HepG2 (cell line): ENCODE data around the gene CD7. TPM values are rescaled to one million over a fixed set of nuclear protein-coding genes. Genes with fewer than 3 reads are reported as not detected.

Experiments used
- EZH2 ChIP-seq: conservative IDR thresholded peaks from 2 replicates; pipeline ENCODE4 v1.6.1; 2012; ENCODE audit warnings: mild to moderate bottlenecking, low read depth, low read length, moderate library complexity
- HOXA7 ChIP-seq: sonication (generic); formaldehyde crosslinking; IDR thresholded peaks from 2 replicates; pipeline ENCODE4 v1.8.1; 2022; ENCODE audit warnings: mild to moderate bottlenecking, missing genetic modification reagents, moderate library complexity
- ISX ChIP-seq: sonication (generic); formaldehyde crosslinking; conservative IDR thresholded peaks from 2 replicates; pipeline ENCODE4 v1.5.0; 2020; ENCODE audit warnings: missing genetic modification reagents
- MYC ChIP-seq: sonication (generic); formaldehyde crosslinking; IDR thresholded peaks from 2 replicates; pipeline ENCODE4 v1.9.0; 2021; ENCODE audit warnings: missing genetic modification reagents, borderline replicate concordance
- POLR2G ChIP-seq: fragments of 200-400 bp; formaldehyde crosslinking; IDR thresholded peaks from 2 replicates; pipeline ENCODE4 v1.6.1; 2018; ENCODE audit warnings: mild to moderate bottlenecking, low read depth, low read length, moderate library complexity
- RARA ChIP-seq: IDR thresholded peaks from 2 replicates; pipeline ENCODE4 v1.6.1; 2016; ENCODE audit warnings: missing genetic modification reagents, missing compliant biosample characterization
- ZNF143 ChIP-seq: sonication (generic); formaldehyde crosslinking; IDR thresholded peaks from 2 replicates; pipeline ENCODE4 v1.4.0; 2020; ENCODE audit warnings: missing genetic modification reagents
- ZNF350 ChIP-seq: sonication (generic); formaldehyde crosslinking; IDR thresholded peaks from 2 replicates; pipeline ENCODE4 v1.4.0; 2020; ENCODE audit warnings: mild to moderate bottlenecking, low read depth, missing genetic modification reagents, borderline replicate concordance
- ZNF619 ChIP-seq: sonication (generic); formaldehyde crosslinking; IDR thresholded peaks from 2 replicates; pipeline ENCODE4 v1.4.0; 2020; ENCODE audit warnings: mild to moderate bottlenecking, missing genetic modification reagents
- ZNF644 ChIP-seq: IDR thresholded peaks from 2 replicates; pipeline ENCODE4 v1.6.1; 2016; ENCODE audit warnings: low read depth
- ZNF746 ChIP-seq: sonication (generic); formaldehyde crosslinking; IDR thresholded peaks from 2 replicates; pipeline ENCODE4 v1.8.0; 2022; ENCODE audit warnings: mild to moderate bottlenecking, missing genetic modification reagents
- ZNF782 ChIP-seq: sonication (generic); formaldehyde crosslinking; IDR thresholded peaks from 2 replicates; pipeline ENCODE4 v1.4.0; 2020; ENCODE audit warnings: missing genetic modification reagents, mild to moderate bottlenecking, borderline replicate concordance
- polyA plus RNA-seq, 8 experiments: library from polyadenylated mRNA; depleted of rRNA in 3 of 8; stranded (reverse) in 7 of 8; unstranded in 1 of 8; fragments of >200 nt; fragmentation: Illumina TruSeq in 4 of 8; extraction: Trizol in 4 of 8; gene quantifications; 2 replicates each; pipeline versions ENCODE4 v1.2.1 to v1.2.3, GENCODE V29; 2011 to 2016; ENCODE audit warnings: low read depth in 4 of 8, missing spikeins in 1 of 8, mixed read lengths in 1 of 8; ENCODE audit not compliant: insufficient read depth in 1 of 8
- total RNA-seq, 5 experiments: library from RNA; depleted of rRNA; stranded (reverse); fragments of >200 nt; fragmentation: Illumina TruSeq; extraction: Trizol; gene quantifications; 2 replicates each; pipeline ENCODE4 v1.2.3, GENCODE V29; 2016; ENCODE audit warnings: low read depth in 1 of 5
- TF ChIP-seq, protein P1 (sequence below): sonication (generic); formaldehyde crosslinking; IDR thresholded peaks from 2 replicates; pipeline ENCODE4 v1.8.1; 2023; ENCODE audit warnings: mild to moderate bottlenecking, missing genetic modification reagents
- TF ChIP-seq, protein P2 (sequence below): IDR thresholded peaks from 2 replicates; pipeline ENCODE4 v1.6.1; 2016; ENCODE audit warnings: low read depth, control low read depth
- TF ChIP-seq, protein P3 (sequence below): sonication (generic); formaldehyde crosslinking; IDR thresholded peaks from 2 replicates; pipeline ENCODE4 v1.9.0; 2021; ENCODE audit warnings: missing genetic modification reagents, mild to moderate bottlenecking, borderline replicate concordance
- TF ChIP-seq, protein P4 (sequence below): sonication (generic); formaldehyde crosslinking; IDR thresholded peaks from 2 replicates; pipeline ENCODE4 v1.4.0; 2020; ENCODE audit warnings: missing genetic modification reagents
- TF ChIP-seq, protein P5 (sequence below): sonication (generic); formaldehyde crosslinking; IDR thresholded peaks from 2 replicates; pipeline ENCODE4 v1.4.0; 2020; ENCODE audit warnings: mild to moderate bottlenecking, missing genetic modification reagents, borderline replicate concordance
- TF ChIP-seq, protein P6 (sequence below): conservative IDR thresholded peaks from 2 replicates; pipeline ENCODE4 v1.6.1; 2018; ENCODE audit warnings: missing genetic modification reagents

Gene CD7
- total and polyA plus RNA-seq, 2 of the 13 experiments (the other 11 are each of a cell fraction or from before 2014, with no cell fraction given): 67.6 to 76.4 TPM

DNA sequence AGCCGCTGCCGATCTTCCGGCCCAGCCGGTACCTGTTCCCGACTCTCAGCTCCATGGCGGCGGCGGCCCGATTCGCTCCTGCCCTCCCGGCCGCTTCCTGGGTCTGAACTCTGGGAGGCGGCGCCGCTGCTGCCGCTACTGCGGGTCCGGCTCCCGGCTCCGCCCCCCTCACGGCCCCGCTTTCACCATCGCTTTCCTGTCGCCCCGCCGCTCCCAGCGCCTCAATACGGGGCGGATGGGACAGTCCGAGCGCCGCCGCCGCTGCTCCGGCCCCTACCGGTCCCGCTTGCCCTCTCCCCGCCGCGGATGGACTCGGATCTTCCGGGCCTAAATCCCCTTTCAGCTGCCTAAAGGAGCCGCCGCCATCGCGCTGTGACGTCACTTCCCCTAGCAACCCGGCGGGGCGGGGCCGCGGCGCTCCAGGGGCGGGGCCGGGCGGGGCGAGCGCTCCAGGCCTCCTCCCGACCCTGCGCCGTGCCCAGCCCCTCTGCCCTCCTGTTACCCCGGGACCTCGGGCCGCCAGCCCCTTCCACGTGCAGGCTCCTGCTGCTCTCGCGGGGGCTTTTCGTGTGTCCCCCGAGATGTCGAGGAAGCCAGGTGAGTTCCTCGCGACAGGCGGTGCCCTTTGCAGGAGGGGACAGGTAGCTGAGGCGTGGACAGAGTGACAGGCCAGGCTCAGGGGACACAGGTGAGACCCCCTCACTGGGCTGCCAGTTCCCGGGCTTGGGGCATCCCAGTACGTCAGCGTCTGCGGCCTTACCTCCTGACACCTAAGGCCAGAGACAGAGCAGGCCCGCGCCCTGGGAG is 43.9 kb downstream of the CD7 start, which contains the start of gene CSNK1D (continued):
- TF ChIP-seq, protein P1, sequence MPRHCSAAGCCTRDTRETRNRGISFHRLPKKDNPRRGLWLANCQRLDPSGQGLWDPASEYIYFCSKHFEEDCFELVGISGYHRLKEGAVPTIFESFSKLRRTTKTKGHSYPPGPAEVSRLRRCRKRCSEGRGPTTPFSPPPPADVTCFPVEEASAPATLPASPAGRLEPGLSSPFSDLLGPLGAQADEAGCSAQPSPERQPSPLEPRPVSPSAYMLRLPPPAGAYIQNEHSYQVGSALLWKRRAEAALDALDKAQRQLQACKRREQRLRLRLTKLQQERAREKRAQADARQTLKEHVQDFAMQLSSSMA (CRISPR knock-in tag): peak; percentile 85; the same call in 1 of the 2 replicates
- TF ChIP-seq ZNF644 (no peak), ZNF350 (CRISPR knock-in tag) (peak; percentile 94; the same call in 1 of the 2 replicates), ISX (CRISPR knock-in tag) (0 out of 2 replicates have a peak, but pooled peaks have one; percentile 50), MYC (CRISPR knock-in tag) (peak; percentile 92; the same call in 1 of the 2 replicates), ZNF143 (CRISPR knock-in tag) (peak; percentile 48; the same call in 1 of the 2 replicates), ZNF746 (CRISPR knock-in tag) (peak; percentile 91), ZNF619 (CRISPR knock-in tag) (peak; percentile 63; the same call in 1 of the 2 replicates), EZH2 (no peak), RARA (CRISPR knock-in tag) (peak; percentile 62), POLR2G (peak; percentile 95), HOXA7 (CRISPR knock-in tag) (no peak), ZNF782 (CRISPR knock-in tag) (peak; percentile 83; the same call in 1 of the 2 replicates)
- TF ChIP-seq, protein P2, sequence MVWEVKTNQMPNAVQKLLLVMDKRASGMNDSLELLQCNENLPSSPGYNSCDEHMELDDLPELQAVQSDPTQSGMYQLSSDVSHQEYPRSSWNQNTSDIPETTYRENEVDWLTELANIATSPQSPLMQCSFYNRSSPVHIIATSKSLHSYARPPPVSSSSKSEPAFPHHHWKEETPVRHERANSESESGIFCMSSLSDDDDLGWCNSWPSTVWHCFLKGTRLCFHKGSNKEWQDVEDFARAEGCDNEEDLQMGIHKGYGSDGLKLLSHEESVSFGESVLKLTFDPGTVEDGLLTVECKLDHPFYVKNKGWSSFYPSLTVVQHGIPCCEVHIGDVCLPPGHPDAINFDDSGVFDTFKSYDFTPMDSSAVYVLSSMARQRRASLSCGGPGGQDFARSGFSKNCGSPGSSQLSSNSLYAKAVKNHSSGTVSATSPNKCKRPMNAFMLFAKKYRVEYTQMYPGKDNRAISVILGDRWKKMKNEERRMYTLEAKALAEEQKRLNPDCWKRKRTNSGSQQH: no peak
- TF ChIP-seq, protein P3, sequence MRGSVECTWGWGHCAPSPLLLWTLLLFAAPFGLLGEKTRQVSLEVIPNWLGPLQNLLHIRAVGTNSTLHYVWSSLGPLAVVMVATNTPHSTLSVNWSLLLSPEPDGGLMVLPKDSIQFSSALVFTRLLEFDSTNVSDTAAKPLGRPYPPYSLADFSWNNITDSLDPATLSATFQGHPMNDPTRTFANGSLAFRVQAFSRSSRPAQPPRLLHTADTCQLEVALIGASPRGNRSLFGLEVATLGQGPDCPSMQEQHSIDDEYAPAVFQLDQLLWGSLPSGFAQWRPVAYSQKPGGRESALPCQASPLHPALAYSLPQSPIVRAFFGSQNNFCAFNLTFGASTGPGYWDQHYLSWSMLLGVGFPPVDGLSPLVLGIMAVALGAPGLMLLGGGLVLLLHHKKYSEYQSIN: no peak
- TF ChIP-seq, protein P4, sequence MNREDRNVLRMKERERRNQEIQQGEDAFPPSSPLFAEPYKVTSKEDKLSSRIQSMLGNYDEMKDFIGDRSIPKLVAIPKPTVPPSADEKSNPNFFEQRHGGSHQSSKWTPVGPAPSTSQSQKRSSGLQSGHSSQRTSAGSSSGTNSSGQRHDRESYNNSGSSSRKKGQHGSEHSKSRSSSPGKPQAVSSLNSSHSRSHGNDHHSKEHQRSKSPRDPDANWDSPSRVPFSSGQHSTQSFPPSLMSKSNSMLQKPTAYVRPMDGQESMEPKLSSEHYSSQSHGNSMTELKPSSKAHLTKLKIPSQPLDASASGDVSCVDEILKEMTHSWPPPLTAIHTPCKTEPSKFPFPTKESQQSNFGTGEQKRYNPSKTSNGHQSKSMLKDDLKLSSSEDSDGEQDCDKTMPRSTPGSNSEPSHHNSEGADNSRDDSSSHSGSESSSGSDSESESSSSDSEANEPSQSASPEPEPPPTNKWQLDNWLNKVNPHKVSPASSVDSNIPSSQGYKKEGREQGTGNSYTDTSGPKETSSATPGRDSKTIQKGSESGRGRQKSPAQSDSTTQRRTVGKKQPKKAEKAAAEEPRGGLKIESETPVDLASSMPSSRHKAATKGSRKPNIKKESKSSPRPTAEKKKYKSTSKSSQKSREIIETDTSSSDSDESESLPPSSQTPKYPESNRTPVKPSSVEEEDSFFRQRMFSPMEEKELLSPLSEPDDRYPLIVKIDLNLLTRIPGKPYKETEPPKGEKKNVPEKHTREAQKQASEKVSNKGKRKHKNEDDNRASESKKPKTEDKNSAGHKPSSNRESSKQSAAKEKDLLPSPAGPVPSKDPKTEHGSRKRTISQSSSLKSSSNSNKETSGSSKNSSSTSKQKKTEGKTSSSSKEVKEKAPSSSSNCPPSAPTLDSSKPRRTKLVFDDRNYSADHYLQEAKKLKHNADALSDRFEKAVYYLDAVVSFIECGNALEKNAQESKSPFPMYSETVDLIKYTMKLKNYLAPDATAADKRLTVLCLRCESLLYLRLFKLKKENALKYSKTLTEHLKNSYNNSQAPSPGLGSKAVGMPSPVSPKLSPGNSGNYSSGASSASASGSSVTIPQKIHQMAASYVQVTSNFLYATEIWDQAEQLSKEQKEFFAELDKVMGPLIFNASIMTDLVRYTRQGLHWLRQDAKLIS (CRISPR knock-in tag): 0 out of 2 replicates have a peak, but pooled peaks have one; percentile 85
- TF ChIP-seq, protein P5, sequence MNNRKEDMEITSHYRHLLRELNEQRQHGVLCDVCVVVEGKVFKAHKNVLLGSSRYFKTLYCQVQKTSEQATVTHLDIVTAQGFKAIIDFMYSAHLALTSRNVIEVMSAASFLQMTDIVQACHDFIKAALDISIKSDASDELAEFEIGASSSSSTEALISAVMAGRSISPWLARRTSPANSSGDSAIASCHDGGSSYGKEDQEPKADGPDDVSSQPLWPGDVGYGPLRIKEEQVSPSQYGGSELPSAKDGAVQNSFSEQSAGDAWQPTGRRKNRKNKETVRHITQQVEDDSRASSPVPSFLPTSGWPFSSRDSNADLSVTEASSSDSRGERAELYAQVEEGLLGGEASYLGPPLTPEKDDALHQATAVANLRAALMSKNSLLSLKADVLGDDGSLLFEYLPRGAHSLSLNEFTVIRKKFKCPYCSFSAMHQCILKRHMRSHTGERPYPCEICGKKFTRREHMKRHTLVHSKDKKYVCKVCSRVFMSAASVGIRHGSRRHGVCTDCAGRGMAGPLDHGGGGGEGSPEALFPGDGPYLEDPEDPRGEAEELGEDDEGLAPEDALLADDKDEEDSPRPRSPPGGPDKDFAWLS (CRISPR knock-in tag): no peak
- TF ChIP-seq, protein P6, sequence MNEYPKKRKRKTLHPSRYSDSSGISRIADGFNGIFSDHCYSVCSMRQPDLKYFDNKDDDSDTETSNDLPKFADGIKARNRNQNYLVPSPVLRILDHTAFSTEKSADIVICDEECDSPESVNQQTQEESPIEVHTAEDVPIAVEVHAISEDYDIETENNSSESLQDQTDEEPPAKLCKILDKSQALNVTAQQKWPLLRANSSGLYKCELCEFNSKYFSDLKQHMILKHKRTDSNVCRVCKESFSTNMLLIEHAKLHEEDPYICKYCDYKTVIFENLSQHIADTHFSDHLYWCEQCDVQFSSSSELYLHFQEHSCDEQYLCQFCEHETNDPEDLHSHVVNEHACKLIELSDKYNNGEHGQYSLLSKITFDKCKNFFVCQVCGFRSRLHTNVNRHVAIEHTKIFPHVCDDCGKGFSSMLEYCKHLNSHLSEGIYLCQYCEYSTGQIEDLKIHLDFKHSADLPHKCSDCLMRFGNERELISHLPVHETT: peak; percentile 82
